Stimulated activated CD8-positive, alpha-beta memory T cell treated with anti-CD3 and anti-CD28 coated beads, Interleukin-15, amount 100 ng/mL, for 24 hours (primary cell): Measurements from ENCODE around the gene BICD2.

ENCODE experiments used
- DNase-seq: peaks from one replicate; pipeline ENCODE4 v3.0.0-alpha.2; 2020; ENCODE audit warnings: low read depth

The BICD2 gene

DNA sequence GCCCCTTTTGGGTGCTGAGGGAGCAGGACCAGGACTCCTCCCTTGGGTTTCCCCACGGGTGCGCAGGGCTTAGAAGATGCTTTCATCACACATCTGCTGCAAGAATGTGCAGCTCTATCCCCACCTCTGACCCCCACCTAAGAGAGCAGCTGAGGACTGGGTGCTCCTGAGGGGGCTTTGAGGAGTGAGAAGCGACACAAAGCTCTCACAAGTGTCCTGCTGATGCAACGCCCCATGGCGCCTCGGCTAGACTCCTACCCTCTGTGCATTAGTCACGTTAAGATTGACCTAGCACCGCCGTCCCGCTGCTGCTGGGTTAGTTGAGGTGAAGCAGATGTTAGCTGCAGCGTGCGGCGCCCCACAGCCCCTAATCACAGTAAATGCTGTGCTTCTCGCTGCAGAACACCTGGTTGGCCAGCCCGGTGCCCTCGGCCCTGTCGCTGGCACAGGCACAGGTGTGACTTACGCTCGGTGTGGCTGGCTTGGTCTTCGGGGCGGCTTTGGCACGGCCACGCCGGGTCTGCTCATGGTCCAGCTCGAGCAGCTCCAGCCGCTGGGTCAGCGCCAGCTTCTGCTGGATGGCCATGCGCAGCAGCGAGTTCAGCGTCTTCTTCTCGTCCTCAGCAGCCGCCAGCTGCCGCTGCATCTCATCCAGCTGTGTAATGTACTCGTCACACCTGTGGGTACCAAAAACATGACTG, 49.7 kb downstream of the BICD2 start:
- DNase-seq = no peak

DNA sequence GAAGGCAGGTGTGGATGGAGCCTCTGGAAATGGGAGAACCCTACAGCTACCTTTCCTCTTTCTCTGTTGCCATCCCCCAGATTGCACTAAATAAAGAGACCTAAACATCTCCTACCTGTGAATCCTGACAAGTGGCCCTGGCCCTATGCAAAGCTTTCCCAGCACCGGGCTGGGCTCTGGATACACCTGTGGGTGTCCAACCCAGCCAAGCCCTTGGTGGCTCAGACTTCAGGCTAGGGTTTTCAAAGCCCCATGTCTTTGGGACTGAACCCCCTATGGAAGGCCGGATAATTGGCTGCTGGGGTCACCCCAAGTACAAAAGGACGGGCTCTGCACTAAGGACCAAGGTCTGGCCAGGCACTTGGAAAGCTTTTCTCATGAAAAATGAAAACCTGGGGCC, 50.6 kb downstream of the BICD2 start:
- no peak for DNase-seq

DNA sequence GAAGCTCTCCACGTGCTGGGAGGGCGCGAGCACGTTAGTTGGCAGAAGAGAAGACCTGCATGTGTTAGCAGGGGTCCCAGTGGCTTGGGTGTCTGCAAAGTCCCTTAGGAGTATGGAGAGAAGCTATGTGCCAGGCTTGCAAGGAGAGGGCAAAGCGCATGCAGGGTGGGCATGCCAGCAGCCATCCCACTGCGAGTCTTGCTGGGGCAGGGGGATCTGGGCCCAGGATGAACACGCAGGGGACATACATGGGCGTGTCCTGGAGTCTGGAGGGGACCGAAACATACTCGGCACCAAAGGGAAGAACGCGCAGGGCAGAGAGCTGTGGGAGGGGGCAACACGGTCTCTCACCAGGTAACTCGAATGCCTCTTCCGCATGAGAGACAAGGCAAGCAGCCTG, 51.1 kb downstream of the BICD2 start:
- DNase-seq = no peak

DNA sequence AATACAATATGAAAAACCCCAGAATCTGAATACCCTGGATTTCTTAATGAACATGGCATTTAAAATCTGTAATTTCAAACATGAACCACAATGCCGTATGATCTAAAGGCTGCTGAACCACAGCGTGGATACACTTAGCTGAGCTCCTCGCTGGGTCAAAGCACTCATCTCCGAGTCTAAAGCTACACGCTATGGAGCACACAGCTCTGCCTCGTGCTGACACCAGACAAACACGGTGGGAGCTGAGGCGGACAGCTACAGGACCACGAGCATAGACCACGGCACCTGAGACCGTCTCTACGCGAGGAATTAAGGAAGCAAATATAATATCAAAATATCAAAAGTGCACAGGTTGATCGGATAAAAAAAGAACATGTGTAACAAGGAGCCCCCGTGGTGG, 51.9 kb downstream of the BICD2 start:
- DNase-seq = no peak

DNA sequence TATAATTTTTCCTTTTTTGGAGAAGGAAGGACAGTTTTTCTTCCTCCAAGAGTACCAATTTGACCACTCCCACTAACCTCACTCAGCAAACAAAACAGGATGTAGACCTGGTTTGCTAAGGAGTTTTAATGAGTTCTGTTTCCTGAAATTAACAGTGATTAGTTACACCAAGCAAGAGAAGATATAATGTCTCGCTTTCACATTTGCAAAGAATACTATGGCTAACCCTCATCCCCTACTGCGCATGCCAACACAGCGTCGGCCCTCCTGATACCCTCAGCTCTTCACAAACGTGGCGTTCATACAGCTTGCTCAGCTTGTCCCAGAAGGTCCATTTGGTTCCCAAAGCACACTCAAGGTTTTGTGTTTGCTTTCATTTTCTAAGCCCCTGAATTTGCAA, 52.8 kb downstream of the BICD2 start:
- DNase-seq = no peak

DNA sequence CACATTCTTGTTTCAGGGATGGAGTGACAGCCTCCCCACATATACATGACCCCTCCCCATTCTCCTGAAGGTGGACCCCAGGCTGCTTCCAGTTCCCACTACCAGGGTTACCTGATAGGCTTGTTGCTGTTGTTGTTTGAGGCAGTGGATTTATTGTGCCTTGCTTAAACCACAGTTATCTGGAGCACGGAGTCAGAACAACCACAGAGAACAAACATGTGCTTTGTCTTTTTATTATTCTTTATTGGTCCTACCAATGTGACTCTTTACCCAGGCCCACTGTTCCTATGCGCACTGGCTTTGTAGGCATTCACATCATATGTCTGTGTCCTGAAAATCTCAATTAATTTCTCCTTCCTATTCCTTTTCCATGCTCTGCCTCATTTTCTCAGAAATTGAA, 53.5 kb downstream of the BICD2 start:
- DNase-seq = no peak

DNA sequence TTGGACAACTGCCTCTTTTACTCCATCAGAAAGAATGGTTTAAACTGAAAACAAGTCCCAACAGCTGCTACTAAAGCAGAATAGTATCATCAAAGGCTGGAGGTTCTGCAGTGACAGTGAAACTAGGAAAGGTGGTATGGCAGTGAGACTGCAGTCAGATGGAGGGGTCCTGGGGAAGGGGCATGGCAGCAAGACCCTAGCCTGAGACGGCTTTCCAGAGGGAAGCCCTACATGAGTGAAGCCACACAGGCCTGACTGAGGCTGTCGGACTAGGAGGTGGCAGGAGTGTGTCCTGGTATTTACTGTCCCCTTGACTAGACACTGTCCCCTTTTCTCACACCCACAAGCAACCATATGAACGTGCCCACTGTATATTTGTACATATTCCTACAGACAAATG, 54.3 kb downstream of the BICD2 start:
- DNase-seq = no peak

DNA sequence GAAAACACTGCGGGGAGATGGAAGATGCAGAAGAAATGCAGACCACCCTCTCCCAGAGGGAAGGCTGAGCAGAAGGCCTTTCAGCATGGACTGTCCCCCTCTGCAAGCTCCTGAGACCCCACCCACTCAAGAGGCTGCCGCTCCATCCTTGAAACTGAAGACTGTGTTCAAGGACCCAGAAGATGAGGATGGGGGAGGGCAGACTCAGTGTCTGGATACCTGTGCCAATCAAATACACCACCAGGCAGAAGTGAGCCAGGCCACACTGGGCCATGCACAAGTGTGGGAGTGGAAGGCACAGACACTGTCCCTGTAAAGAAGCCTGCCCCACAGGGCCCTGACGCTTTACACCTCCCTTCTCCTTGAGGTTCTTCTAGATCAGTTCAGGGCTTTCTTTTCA, 54.7 kb downstream of the BICD2 start:
- DNase-seq = no peak

DNA sequence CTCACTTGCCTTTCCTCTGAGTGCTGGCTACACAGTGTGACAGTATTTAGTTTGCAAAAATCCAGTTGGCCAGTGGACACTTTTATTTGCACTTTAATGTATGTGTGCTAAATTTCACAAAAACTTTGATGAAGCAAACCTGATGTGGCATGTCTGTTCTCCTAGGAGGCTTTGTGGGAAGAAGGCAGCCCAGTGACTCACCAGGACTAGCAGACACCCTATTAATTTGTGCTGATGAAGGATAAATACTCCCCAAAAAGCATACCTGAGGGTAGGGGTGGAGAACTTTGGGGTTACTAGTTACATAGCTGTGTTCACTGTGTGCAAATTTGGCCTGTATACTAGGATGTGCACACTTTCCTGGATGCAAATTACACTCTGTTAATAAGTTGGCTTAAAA, 55.4 kb downstream of the BICD2 start:
- DNase-seq = no peak

DNA sequence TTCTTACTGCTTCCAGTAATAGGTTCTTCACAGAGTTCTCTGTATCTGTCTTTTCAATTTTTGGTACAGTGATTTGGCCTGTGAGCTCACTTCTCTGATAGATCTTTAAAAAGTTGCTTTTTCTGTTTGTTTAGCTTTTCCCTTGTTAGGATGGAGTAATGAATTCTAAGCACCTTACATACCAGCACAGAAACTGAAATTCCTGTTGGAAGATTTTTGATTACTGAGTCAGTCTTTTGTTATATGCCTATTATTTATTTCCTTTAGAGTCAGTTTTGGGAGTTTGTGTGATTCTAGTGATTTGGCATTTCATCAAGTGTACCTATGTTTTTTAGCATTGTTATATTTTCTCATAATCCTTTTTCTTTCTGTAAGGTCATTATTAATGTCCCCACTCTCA, 57.1 kb downstream of the BICD2 start:
- no peak for DNase-seq

DNA sequence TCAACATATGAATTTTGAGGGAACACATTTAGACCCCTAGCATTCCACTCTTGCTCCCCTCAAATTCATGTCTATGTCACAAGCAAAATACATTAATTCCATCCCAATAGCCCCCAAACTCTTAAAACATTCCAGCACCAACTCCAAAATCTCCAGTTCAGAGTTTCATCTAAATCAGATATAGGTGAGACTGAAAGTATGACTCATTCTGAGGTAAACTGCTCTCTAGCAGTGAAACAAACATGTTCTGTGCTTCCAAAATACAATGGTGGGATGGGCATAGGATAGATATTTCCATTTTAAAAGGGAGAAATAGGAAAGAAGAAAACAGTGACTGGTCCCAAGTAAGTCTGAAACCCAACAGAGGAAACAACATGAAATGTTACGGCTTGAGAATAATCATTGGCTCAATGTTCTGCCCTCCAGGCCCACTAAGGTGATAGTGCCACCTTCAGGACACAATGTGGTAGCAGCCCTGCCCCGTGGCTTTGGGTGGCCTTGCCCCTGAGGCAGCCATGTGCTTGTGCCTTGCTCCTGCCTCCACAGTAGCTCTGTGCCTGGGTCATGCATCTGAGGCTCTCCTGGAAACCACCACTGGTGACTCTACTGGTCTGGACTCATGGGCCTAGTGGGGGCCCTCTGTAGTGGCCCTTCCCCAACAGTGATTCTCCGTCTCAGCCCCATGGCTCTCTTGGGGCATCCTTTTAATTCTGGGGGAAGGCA, 58.3 kb downstream of the BICD2 start:
- no peak for DNase-seq

DNA sequence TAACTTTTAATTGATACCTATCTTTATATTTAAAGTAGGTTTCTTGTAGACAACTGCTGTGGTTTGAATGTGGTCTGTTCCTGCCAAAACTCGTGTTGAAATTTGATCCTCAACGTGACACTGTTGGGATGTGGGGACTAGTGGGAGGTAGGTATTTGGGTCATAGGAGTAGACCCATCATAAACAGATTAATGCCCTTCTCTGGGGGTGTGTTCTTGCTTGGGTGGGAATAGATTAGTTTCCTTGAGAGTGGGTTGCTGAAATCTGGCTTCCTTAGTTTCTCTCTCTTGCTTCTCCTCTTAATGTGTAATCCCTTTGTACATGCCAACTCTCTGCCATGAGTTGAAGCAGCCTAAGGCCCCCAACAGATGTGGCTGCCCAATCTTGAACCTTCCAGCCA, 60.1 kb downstream of the BICD2 start:
- no peak for DNase-seq

DNA sequence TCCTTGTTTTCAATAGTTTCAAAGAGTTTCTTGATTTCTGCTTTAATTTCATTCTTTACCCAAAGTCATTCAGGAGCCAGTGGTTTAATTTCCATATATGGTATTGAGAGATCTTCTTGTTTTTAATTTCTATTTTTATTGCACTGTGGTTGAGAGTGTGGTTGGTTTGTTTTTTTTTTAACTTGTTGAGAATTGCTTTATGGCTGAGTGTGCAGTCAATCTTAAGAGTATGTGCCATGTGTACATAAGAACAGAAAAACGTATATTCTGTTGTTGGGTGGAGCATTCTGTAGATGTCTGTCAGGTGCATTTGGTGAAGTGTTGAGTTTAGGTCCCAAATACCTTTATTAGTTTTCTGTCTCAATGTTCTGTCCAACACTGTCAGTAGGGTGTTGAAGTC, 68.0 kb downstream of the BICD2 start:
- no peak for DNase-seq

DNA sequence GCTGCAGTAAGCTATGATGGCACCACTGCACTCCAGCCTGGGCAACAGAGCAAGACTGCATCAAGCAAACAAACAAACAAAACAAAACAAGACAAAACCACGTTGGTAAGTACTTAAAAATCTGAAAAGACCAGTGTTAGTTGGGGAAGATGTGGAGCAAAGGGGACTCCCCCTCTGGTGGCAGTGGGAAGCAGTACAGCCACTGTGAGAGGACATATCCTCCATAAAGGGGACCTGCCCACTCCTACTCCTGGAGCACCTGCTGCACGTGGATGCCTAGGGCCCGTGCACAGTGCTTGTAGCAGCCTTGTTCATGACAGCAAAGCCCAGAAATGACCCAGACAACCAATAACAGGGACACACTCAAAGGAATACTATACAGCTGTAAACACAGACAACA, 77.7 kb downstream of the BICD2 start:
- DNase-seq = no peak

DNA sequence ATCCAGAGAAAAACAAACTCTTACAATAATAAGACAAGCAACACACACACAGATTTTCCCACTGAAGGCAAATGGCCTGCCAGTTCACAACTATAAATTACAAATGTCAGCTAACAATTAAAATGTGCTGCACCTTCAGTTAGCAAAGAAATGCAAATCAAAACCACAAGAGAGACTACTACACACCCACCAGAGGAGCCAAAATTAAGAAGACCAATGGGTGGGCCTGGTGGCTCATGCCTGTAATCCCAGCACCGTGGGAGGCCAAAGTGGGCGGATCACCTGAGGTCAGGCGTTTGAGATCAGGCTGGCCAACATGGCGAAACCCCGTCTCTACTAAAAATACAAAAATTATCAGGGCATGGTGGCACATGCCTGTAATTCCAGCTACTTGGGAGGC, 79.6 kb downstream of the BICD2 start:
- DNase-seq = no peak

DNA sequence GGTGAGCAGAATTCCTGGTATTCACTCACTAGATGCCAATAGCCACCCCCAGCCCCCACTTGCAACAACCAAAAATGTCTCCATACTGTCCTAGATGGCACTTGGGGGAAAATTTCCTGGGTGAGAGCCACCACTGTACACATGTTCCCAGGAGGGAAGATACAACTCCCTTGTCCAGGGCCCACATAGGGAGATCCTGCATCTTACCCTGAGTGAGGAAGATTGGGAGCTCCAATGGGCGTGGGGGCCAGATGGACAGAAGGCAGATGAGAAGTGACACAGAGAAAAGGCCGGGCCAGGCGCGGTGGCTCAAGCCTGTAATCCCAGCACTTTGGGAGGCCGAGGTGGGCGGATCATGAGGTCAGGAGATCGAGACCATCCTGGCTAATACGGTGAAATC, 82.4 kb downstream of the BICD2 start:
- no peak for DNase-seq

DNA sequence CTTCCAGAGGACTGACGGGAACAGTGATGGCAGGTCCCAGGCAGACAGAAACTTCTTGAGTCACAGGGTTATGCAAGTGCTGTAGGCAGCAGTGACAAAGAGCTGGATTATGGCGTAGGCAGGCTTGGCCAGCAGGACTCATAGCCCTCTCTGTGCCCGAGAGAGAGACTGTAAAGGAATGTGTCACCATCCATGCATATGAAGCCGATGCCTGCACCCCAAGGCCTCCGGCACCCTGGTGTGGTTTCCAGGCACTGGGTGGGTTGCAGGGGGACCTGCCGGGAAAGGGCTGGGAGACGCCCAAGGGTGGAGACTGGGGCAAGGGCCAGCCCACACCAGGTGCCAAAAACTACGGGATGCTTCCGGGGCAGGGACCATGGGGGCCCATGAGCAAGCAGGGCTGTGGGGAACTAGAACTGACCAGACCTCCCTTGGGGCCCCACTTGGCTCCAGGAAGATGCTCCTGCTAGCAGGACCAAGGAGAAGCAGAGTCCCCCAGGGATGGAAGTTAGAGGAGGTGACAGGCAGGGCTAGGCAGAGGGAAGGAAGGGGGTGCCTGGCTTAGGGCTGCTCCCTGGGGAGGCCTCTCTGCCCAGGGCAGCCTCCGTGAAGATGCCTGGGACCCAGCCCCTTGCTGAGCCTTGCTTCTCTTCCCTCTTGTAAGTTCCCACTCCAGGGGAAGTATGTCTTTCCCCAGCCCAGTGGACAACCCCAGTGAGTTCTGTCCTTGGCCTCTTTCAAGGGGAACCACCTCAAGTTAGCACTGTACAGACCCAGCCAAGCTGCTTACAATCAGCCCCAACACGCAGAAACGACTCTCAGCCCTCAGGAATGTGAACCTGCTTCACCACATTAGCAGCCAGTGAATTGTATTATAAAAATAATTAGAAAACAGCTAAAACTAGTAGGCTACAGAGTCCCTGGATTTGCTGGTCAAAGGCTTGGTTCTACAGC, 84.2 kb downstream of the BICD2 start:
- DNase-seq = no peak

DNA sequence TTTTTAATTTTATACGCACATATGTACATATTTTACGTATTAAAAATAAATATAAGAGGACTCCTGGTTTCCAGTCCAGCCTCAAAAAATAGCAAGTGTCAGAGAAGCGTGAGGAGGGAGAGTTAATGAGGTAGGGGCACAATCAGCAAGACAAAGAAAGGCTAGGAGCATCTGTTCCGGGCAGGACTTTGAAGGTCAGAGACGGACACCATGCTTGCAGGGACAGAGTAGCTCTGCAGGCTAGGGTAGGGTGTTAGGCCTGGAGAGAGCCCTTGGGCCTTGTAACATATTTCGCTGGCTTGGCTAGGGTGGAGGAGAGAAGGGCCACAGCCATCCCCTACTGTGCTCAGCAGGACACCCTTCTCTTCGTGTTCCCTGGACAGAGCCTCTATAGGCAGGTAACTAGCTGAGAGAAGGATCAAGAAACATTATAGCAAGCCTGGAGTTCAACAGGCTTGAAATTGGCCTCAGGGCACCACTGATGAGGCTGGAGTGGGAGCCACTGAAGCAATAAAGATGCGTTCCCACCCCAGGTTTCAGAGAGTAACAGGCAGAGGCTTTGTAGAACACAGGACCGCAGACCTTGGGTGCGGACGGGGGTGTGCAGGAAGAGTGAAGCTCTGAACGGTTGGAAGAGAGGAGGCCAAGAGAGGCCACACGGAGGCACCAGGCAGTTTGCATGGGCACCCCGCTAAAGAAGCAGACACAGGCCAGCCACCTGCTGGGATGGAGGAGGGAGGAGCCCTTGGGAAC, 85.0 kb downstream of the BICD2 start:
- no peak for DNase-seq

DNA sequence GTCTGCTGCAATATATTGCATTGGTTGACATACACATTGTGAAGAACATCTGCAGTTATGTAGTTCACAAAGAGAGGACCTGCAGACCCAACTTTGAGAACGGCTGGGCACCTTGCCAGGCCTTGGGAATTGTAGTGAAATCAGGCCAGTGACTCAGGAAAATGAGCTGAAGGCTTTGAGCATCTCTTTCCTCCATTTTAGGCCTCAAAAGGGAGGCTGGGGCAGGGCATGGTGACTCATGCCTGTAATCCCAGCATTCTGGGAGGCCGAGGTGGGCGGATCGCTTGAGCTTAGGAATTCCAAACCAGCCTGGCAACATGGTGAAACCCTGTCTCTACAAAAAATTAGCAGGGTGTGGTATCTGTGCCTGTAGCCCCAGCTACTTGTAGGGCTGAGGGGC, 93.3 kb downstream of the BICD2 start:
- DNase-seq = no peak

DNA sequence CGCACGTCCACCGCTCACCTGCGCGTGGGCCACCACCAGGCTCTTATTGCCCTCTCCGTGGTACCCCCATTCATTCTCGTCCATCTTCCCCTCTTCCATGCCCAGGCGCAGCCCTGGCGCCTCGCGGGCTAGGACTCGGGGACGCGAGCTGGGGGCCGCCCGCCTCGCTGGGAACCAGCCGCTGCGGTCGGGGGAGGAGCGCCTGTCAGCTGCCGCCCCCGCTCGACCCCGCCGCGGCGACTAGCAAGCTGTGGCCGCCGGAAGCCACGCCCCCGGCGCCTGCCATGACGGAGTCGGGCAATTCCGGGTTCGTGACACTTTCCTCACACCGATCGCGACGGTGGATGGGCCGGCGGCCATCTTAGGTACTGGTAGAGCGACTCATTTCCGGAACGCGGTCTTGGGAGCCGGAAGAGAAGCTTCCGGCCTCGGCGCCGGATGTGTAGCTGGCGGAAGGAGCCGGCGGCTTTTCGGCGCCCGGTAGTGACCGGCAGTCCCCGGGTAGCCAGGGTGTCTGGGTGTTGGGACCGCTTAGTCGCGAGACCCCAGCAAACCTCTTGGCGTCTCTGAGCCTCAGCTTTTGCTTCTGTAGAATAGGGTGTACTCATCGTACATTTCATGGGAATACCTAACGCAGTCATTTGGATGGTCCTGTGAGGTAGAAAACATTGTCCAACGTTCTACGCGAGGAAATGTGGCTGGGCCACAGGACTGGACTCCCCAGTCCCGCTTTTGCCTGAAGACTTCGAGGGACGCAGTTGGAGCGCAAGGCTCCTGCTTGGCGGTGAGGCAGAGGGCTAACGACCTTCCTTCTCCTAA, 94.5 kb downstream of the BICD2 start, which contains the start of gene IPPK:
TSS of gene IPPK (minus strand) at position 242 of the 819 bp plus-strand sequence. CDS start at position 99, 143 bp downstream.
- DNase-seq = peak; percentile 93

DNA sequence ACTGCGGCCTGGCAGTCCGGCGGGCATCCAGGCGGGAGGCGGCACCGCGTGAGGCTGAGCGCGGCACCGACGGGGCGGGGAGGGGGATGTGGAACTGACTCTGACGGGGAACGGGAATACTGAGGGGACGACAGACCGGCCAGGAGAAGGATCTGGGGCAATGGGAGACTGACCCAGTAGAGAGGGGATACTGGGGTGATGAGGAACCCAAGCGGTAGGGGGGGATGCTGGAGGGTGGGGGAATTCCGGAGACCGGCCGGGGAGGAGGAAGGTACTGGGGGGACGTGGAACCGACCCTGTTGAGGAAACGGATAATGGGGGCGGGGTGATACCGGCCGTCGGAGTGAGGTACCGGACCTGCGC, 95.1 kb downstream of the BICD2 start:
- peak; percentile 20 for DNase-seq
